NCI-H187 (cell line): ENCODE measurements around the gene NNAT.
A peak's percentile ranks its signal among the peaks of the same experiment; 100 is the strongest.
"Not testable (repeated sequence)": the region's sequence is repeated elsewhere in the genome, so short reads cannot be mapped to it uniquely, and the experiment has no call there.

Experiments used
- DNase-seq, 2 experiments: peaks; one replicate each; lab custom pipeline; 2025; lab: John Stamatoyannopoulos, UW

The NNAT gene

DNA sequence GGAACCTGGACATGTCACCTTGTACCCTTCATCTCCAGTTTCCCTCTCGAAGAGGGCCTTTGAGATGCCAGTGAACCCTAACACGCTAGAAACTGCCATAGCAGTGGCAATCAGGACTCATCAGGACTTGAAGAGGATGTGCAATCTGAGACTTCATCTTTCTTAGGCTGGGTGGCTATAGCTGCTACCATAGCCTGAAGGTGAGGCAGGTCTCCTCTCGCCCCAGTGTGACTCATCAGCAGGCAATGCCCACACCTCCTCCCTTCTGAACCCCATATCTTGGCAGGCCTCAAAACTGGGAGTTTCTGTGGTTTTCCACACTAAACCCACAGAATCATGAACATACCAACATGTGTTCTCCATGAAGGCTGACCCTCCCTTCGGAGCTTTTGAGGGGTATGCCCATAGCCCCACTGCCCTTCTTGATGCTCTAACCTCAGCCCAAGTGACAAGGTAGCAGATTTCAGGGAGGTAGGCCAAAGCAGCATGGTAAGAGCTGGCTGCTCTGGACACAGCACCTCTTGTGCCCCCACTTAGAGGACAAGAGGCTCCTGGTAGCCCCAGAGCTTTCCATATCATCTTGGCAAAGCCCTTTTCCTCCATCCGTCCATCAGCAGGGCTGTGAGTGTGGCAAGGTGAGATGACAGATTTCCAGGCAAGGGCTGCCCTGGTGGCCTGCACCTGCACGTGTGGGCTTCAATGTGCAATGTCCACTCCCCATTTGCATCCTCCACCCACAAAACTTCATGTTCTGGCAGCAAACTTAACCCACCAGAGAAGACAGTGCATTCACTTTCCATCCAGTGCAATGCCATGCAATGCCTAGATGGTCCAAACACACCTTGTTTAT is 4.0 kb downstream of the NNAT start:
- DNase-seq, result peak; percentile 67 to 91

DNA sequence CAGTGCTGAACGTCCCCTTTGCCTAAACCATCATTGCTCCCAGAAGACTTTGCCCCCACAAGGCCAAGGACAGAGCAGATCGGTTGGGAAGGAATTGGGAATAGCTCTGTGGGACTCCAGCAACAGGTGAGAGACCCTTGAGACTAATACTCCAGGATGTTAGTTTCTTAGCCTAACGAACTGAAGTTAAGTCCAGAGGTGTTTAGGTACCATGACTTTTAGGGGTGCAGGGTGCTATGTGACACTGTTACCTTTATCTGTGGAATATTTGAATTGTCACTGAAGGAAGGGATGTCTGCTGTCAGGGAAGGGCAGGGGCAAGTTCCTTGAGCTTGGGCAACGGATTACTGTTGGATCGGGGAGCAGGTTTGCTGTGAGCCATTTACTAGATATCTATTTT is 4.8 kb downstream of the NNAT start:
- no peak for DNase-seq

GRCh38 chr20:37526238-37526838 is 5.3 kb downstream of the NNAT start:
- DNase-seq, result no peak

- no peak for DNase-seq
Observed at GRCh38 chr20:37526839-37527637, 6.0 kb downstream of the NNAT start.

DNA sequence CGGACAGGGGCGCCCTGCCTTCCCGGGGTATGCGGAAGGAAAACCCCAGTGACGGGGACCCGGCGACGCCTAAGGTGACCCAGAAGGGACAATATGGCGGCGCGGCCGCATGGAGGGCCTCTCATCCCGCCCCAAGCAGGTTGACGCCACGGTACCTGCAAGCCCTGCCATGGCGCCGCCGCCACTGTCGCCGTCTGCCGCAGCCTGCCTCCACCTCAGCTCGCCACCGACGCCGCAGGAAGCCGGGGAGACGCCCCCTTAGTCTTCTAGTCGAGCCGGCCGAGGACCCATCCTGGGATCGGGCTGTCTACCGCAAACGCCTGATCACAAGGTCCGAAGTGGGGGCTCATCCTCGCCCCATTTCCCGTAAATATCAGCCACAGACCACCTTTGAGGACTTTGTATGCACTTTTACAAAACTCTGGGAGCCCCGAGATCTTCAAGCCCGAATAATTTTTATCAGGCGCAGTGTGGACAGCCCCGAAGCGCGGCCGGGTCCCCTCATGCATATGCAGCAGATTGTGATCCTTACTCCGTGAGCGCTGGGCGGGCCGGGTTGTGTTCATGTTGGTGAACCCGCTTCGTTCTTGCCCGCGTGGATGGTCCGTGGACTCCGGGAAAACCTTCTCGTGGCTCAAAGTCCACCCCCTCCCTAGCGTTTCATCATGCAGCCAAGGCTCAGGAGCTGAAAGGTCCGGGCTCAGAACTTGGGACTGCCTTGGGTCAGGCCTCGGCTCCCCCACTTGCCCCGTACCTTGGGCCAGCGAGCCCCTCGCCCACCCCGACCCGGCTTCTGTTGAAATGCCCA is 6.8 kb downstream of the NNAT start, which contains the start of gene BLCAP:
TSS of gene BLCAP (minus strand) at position 239 of the 808 bp plus-strand sequence. CDS start 8,702 bp downstream, outside the sequence.
- DNase-seq, result peak; percentile 86 to 87

- DNase-seq, result no peak
Observed at GRCh38 chr20:37528446-37529213, 7.6 kb downstream of the NNAT start.

- DNase-seq, result no peak
Observed at GRCh38 chr20:37529214-37529967, 8.3 kb downstream of the NNAT start.

GRCh38 chr20:37529968-37530600 is 9.0 kb downstream of the NNAT start:
- DNase-seq, result no peak

- DNase-seq, result no peak
Observed at GRCh38 chr20:37530696-37531095, 9.6 kb downstream of the NNAT start.

DNA sequence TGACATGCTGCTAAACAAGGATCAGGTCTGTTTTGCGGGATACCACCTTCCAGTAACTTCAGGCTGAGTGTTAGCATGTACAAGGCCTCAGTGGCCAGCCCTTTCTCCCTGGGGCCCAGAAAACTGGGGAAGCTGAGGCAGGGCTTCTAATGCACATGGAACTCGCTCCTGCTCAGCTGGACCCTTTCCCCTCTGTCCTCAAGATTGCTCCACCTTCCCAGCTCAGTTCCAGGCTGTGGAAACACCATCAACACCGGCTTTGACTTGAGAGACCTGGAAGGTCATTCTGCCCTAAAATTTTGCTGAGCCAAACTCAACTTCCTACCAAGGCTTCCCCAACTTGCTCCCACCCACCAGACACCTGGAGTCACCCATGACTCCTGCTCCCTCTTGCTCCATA is 10.8 kb downstream of the NNAT start:
- DNase-seq, result no peak

DNA sequence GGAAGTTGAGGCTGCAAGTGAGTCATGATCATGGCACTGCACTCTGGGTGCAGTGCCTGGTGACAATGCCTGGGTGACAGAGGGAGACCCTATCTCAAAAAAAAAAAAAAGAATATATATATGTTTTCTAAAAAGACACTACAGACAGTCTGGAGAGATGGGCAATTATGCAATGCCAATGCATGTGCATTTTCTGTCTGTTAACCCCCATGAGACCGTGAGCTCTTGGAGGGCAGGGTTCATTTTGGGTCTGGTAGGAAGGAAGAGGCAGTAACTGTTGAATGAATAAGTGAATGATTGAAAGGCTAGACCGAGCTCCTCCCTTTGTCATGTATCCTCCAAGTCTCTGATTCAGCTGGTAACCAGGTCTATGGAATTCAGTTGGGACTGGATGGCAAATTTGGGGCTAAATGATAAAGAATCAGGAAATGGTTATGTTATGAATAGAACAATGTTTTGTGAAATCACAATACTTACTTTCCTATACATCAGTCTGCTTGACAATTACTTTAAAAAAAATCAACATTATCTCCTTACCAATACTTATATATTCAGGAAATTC is 12.2 kb downstream of the NNAT start:
- DNase-seq, result no peak

- peak; percentile 55 to 75 for DNase-seq
Observed at GRCh38 chr20:37534401-37535157, 13.5 kb downstream of the NNAT start.

DNA sequence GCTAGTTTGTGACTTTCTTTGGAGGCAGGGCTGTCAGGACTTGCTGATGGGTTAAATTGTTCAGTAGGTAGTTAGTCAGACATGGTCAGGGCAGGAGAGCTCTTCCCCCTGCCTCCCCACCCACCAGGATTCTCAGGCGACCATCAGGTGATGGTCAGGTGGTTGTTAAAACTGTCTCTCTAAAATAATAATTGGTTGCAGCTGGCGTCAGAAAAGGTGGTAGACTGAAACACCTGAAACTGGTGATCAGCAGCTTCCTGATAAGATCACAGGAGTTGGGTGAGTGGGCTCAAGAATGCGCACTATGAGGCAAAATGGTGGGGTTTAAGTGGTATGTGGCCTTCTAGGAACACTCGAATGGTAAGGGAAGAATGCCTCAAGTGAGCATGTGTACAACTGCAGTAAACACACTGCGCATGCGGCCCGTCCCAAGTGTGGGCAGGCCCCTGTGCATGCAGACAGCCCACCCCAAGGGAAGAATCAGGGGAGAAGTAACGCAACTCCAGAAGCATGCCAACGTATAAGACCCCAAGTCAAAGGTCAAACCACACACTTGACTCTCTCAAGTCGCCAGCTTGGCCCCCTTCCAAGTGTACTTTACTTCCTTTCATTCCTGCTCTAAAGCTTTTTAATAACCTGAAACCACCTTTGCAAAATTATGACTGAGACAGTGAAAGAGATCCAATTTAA is 14.5 kb downstream of the NNAT start:
- DNase-seq, result no peak

DNA sequence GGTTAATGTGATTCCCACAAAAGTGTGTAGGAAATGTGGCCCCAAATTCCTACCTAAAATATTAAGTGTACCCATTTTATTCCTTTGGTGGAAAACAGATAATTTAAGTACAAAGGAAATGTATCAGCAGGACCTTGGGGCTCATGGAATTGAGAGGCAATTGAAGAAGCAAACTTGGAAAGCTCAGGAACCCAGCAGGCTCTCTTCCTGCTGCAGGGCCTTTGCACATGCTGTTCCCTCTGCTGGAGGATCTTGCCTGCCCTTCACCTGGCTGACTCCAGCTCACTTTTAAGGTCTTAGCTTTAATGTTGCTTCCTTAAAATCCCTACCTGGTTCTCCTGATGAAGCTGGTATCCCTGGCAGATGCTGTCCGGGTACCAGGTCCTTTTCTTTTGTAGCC is 16.5 kb downstream of the NNAT start:
- no peak for DNase-seq

DNA sequence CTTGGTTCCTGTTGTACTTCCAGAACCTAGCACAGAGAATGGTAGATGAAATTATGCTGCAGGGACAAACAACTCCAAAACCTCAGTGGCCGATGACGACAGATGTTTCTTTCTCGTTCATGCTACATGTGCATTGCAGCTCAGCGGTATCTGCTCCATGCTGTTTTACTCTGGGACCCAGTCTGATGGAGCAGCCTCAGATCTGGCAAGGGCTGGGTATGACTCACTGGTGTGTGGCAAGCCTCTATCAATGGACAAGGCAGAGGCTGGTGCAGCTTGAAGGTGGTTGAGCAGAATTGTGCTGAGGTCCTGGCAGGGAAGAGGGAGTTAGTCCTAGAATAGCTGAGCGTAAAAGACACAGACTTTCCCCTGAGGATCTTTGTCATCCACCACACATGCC is 17.0 kb downstream of the NNAT start:
- DNase-seq, result no peak

- DNase-seq, result no peak
Observed at GRCh38 chr20:37539424-37539823, 18.4 kb downstream of the NNAT start.

DNA sequence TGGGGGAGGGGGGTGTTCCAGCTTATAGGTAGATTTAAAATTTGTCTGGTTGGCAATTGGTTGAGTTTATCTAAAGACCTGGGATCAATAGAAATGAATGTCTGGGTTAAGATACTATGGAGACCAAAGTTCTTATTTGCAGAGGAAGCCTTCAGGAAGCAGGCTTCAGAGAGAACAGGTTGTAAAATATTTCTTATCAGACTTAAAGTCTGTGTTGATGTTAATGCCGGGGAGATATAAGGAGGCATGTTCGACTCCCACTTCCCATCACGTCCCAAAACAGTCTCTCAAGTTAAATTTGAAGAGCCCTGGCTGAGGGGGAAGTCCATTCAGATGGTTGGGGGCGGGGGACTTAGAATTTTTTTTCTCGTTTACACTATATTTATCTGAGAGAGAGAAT is 19.0 kb downstream of the NNAT start:
- no peak for DNase-seq

DNA sequence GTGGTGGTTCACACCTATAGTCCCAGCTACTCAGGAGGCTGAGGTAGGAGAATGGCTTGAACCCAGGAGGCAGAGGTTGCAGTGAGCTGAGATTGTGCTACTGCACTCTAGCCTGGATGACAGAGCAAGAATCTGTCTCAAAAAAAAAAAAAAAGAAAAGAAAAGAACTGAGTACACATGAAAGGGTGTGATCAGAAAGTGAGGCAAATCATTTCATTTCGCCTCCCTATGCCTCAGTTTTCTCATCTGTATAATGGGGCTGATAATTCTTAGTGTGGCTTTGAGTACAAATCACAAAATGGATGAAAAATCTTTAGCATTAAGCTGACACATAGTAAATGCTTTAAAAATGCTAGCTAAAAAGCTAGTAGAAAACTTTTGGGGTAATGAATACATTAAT is 19.8 kb downstream of the NNAT start:
- not testable (repeated sequence) for DNase-seq
